ENCODE data around the gene CDH5.

CDH5 gene

GRCh38 chr16:66375451-66375850, 9.0 kb downstream of the CDH5 start:
- no peak for DNase-seq

DNA sequence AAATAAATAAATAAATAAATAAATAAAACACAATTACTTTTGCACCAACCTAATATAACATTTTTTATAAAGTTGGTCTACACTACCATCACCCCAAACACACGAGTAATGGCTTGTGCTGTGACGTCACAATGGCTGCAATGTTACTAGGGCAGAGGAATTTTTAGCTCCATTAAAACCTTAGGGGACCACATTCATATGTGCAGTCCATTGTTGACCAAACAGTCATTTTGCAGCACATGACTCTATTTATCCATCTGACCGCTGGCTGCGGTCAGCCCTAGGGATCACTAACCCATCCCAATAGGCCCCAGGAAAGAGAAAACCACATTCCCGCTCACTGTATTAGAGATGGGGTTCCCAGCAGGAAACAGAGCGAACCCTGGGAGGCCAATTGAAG, 9.6 kb downstream of the CDH5 start:
- no peak for DNase-seq

DNA sequence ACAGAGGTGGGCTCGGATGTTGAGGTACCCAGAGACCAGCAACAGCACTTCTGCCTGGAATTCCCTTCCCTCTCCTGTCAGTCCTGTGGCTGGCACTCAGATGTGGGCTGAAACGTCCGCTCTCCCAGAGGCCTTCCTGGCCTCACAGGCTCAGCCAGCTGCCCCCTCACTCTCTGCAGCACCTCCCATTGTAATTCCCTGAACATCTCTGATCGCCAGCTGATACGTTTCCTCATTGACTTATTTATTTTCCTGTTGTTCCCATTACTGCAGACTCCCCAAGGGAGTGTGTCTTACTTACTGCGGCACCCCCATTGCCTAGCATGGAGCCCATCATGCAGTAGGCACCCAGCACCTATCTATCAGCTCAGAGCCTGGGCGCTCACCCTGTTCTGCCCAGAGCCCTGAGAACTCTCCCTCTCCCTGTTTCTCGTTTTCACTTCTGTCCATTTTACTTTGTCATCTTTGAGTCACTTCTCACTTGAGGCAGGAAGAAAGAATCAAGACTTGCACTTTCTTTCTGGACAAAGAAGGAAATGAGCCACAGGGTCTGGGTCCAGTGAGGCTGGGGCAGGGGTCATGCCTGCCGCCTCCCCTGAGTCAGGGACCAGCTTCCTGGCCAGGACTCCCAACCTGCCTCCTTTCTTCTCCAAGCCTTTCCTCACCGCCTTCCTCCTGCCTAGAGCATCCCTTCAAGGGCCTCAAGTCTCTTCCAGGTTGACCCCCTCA, 10.2 kb downstream of the CDH5 start:
- no peak for DNase-seq

- no peak for DNase-seq
Measured at GRCh38 chr16:66377324-66377723, 10.8 kb downstream of the CDH5 start.

- no peak for DNase-seq
Measured at GRCh38 chr16:66378741-66379570, 12.5 kb downstream of the CDH5 start.

DNA sequence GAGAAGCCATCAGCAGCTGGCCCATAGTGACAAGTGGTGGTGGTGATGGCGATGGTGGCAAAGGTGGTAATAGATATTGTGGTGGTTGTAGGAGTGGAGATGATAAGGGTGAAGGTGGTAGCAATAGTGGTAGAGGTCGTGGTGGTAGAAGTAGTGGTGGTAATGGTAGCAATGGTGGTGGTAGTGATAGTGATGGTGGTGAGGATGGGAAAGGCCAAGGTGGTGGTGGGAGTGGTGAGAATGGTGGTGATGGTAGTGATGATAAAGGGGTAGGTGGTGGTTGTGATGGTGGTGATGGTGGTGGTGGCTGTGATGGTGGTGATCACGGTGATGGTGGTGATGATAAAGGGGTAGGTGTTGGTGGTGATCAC, 13.1 kb downstream of the CDH5 start:
- no peak for DNase-seq

DNA sequence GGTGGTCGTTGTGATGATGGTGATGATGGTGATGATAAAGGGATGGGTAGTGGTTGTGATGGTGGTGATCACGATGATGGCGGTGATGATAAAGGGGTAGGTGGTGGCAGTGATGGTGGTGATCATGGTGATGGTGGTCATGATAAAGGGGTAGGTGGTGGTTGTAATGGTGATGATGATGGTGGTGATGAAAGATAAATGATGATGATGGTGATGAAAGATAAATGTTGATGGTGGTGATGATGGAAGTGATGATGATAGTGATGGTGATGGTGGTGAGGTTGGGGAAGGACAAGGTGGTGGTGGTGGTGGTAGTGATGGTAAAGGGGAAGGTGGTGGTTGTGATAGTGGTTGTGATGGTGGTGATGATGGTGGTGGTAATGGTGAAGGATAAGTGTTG, 13.9 kb downstream of the CDH5 start:
- DNase-seq: no peak

DNA sequence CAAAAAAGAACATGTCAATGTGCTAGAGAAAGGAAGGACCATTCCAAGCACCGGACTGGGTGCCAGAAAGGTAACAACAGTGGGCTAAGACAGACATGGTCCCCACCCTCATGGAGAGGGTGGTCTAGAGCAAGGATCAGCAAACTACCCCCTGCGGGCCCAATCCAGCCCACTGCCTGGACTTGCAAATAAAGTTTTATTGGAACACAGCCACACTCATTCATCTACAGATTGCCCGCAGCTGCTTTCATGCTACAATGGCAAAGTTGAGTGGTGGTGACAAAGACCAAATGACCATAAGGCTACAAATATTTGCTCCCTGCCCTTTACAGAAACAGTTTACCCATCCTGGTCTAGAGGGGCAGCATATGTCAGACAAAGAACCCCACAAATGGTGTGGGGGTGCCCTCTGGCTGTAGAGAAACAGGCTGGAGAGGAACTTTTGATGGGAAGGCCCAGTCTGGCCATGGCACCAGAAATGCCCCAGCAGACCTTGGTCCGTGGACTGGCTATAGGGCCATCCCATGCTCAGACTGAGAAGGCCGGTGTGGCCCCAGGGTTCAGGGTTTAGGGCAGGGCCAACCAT, 15.2 kb downstream of the CDH5 start:
- no peak for DNase-seq

- peak in 1 of 2 experiments; percentile 7 for DNase-seq
Measured at GRCh38 chr16:66382171-66382965, 15.9 kb downstream of the CDH5 start.

DNA sequence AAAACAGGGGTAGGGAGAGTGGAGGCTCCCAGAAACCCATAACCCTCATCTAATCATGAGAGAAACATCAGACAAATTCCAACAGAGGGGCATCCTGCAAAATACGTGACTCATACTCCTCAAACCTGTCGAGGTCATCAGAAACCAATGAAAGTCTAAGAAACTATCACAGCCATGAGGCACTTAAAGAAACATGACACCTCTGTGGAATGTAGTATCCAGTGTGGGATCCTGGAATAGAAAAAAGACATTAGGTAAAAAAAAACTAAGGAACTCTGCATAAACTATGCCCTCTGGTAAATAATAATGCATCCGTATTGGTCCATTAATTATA, 16.4 kb downstream of the CDH5 start:
- DNase-seq: no peak

DNA sequence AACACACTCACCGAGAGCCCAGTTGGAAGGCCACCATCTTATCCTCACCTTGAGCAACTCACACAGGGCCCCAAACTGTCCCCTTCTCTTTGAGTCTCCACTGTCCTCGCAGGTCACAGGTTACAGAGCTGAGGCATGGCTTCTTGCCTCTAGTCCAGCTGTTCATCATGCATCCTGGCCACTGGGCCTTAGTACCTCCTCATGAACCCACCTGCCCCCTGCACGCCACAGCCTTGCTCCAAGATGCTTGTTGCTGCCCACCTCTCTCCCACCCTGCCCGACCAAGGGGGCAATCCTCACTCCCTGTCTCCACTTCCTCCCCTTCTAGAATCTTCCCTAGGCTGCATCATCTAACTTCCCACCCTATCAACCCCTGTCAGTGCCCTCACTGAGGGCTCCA, 17.1 kb downstream of the CDH5 start:
- no peak for DNase-seq

GRCh38 chr16:66385415-66385814, 18.9 kb downstream of the CDH5 start:
- DNase-seq: no peak

DNA sequence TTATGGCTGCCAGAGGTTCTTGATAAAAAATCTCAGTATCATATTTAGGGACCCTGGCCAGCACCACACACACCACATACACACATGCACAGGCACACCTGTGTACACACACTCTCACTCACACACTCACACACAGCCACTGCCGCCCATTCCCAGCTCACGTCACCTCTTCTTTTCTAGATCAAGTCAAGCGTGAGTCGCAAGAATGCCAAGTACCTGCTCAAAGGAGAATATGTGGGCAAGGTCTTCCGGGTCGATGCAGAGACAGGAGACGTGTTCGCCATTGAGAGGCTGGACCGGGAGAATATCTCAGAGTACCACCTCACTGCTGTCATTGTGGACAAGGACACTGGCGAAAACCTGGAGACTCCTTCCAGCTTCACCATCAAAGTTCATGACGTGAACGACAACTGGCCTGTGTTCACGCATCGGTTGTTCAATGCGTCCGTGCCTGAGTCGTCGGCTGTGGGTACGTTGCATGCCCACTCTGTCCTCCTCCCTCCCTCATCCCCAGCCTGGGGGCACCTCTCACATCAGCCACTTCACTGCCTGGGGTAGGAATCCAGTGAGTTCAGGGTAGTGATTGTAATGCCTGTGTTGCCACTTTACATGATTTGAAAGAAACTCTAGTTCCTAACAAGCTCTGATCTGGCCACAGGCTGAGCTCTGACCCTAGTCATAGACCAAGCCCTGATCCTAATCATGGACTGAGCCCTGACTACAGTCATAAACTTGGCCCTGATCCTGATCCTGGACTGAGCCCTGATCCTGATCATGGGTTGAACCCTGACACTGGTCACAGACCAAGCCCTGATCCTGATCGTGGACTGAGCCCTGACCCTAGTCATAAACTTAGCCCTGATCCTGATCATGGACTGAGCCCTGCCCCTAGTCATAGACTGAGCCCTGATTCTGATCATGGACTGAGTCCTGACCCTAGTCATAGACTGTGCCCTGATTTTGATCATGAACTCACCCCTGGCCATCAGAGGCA, 20.4 kb downstream of the CDH5 start:
- DNase-seq: no peak

- no peak for DNase-seq
Measured at GRCh38 chr16:66387817-66388332, 21.4 kb downstream of the CDH5 start.

DNA sequence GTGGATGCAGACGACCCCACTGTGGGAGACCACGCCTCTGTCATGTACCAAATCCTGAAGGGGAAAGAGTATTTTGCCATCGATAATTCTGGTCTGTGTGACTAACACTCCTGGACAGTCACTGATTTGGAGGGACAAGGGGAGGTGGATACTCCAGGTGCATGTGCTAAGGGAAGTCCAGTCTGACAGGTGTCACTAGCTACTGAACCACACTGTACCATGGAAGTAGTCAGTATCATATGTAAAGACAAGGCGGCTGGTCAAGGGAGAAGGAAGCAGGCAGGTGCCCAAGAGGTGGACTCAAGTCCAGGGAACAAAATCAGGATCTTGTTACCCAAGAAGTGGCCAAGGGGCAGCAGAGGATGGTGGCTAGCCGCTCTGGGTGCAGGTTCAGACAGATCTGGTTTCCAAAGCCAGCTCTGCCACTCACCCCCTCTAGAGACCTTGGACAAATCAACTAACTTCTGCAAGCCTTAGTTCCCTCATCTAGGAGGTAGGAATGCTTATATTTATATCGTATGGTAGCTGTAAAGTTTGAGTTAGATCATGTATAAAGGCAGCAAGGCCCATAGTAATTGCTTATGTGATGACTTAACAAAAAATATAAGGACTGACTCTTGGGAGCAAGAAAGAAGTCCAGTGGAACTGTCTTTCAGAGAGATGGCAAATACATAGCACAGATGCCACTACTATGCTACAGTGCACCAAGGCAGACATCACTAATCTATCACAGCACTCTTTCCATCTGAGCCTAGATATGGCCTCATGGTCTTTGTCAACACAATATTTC, 22.1 kb downstream of the CDH5 start:
- DNase-seq: no peak

- DNase-seq: no peak
Measured at GRCh38 chr16:66389256-66390176, 23.0 kb downstream of the CDH5 start.

- no peak for DNase-seq
Measured at GRCh38 chr16:66390346-66391108, 24.0 kb downstream of the CDH5 start.

GRCh38 chr16:66391726-66392670, 25.5 kb downstream of the CDH5 start:
- DNase-seq: no peak
